ENCODE measurements around the gene GPBAR1.
"Not testable (repeated sequence)": the region's sequence is repeated elsewhere in the genome, so short reads cannot be mapped to it uniquely, and the experiment has no call there.

GPBAR1 gene

DNA sequence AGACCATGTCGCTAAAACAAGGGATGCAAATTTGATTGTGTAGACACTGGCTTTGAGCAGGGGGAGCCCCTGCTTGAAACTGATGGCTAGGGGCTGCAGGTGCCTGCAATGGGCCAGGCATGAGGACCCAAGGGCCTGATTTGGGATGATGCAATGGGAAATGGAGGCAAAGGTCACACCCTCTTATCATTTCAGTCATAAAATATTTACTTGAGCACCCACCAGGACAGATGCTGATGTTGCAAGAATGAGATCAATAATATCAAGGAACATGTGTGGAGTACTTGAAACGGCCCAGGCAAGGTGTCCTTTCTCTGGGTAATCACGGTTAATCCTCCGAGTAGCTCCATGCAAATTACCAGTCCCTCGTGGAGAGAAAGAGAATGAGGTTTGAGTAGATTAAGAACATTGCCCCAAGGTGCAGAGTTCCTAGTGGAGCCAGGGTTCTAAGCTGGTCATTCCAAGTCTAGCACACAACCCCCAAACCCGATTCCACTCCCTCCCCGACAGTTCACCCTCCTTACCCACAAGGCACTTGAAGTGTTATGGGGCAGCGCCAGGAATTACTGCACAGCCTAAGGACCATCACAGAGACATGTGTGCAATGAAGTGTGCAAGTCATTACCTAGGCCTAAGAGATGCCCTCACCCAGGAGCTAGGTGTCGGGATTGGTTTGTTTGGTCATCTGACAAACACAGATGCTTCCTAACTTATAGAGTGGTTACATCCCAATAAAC is 45.5 kb downstream of the GPBAR1 start:
- no peak for DNase-seq

- no peak for DNase-seq
These were observed 46.7 kb downstream of the GPBAR1 start for GRCh38 chr2:218307415-218308090.

GRCh38 chr2:218310853-218311540 is 50.2 kb downstream of the GPBAR1 start:
- DNase-seq, result no peak

GRCh38 chr2:218311541-218312266 is 50.9 kb downstream of the GPBAR1 start:
- not testable (repeated sequence) for DNase-seq

- no peak for DNase-seq
These were observed 51.5 kb downstream of the GPBAR1 start for GRCh38 chr2:218312267-218312756.

DNA sequence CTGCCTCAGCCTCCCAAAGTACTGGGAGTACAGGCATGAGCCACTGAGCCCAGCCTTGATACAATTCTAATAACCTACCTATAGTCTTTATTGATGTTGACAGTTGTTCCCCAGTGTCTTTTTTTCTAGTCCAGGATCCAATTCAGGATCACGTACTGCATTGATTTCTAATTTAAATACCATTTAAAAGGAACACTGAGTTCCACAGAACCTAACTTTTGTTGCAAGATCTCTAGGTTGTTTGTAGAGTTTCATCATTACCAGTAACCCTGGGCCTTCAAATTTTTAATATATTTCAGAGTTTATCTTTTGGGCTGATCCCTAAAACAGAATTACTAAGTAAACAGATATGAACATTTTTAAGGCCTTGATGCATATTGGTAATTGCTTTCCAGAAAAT is 52.5 kb downstream of the GPBAR1 start:
- no peak for DNase-seq
